Parathyroid adenoma (tissue), 2 donors: ENCODE data around the gene S100A4.

Source experiments
- H2AFZ ChIP-seq: fragments of 300-600 bp; sonication (generic); one replicate; pipeline ENCODE4 v1.7.0; 2017; ENCODE audit warnings: antibody characterized with exemption, mild to moderate bottlenecking
- H3K27ac ChIP-seq: fragments of 300-600 bp; sonication (generic); one replicate; pipeline ENCODE4 v1.7.0; 2017
- H3K27me3 ChIP-seq: fragments of 300-600 bp; sonication (generic); one replicate; pipeline ENCODE4 v1.7.0; 2017; ENCODE audit warnings: low read length; ENCODE audit not compliant: control insufficient read depth, insufficient read depth
- H3K36me3 ChIP-seq: fragments of 300-600 bp; sonication (generic); one replicate; pipeline ENCODE4 v1.7.0; 2017; ENCODE audit warnings: low read length; ENCODE audit not compliant: control insufficient read depth, insufficient read depth
- H3K4me1 ChIP-seq: fragments of 300-600 bp; sonication (generic); one replicate; pipeline ENCODE4 v1.7.0; 2017; ENCODE audit warnings: control low read depth
- H3K4me2 ChIP-seq: fragments of 300-600 bp; sonication (generic); one replicate; pipeline ENCODE4 v1.7.0; 2017; ENCODE audit warnings: low read length
- H3K4me3 ChIP-seq: fragments of 300-600 bp; sonication (generic); one replicate; pipeline ENCODE4 v1.7.0; 2017; ENCODE audit warnings: low read depth, low read length
- H3K79me2 ChIP-seq: fragments of 300-600 bp; sonication (generic); one replicate; pipeline ENCODE4 v1.7.0; 2017; ENCODE audit warnings: control low read depth
- H3K9ac ChIP-seq: fragments of 300-600 bp; sonication (generic); one replicate; pipeline ENCODE4 v1.7.0; 2017; ENCODE audit warnings: mild to moderate bottlenecking
- H3K9me3 ChIP-seq: fragments of 300-600 bp; sonication (generic); one replicate; pipeline ENCODE4 v1.7.0; 2017; ENCODE audit warnings: low read length; ENCODE audit not compliant: control insufficient read depth
- CTCF ChIP-seq: fragments of 300-600 bp; sonication (generic); IDR thresholded peaks from one replicate; pipeline ENCODE4 v1.7.0; 2017; ENCODE audit warnings: antibody characterized with exemption, mild to moderate bottlenecking
- donor health status: primary hyperparathyroidism.

Gene S100A4

GRCh38 chr1:153567621-153568366 lies 22.2 kb upstream of the S100A4 start:
- H3K4me2 ChIP-seq, result no peak overlapping the region
- H3K36me3 ChIP-seq, result no peaks in the 10 kb centered on the region
- no peaks in the 10 kb centered on the region for H3K27me3 ChIP-seq
- peak overlapping the region; percentile 83 for H2AFZ ChIP-seq
- H3K9me3 ChIP-seq, result no peaks in the 10 kb centered on the region
- no peak for TF ChIP-seq CTCF
- no peak overlapping the region for H3K27ac ChIP-seq
- no peaks in the 10 kb centered on the region for H3K79me2 ChIP-seq
- H3K4me3 ChIP-seq, result no peak overlapping the region
- no peak overlapping the region for H3K9ac ChIP-seq
- no peaks in the 10 kb centered on the region for H3K4me1 ChIP-seq

GRCh38 chr1:153566414-153567371 lies 21.1 kb upstream of the S100A4 start:
- H3K79me2 ChIP-seq, result no peaks in the 10 kb centered on the region
- no peak overlapping the region for H2AFZ ChIP-seq
- H3K27ac ChIP-seq, result no peak overlapping the region
- H3K27me3 ChIP-seq, result no peaks in the 10 kb centered on the region
- H3K36me3 ChIP-seq, result no peaks in the 10 kb centered on the region
- no peak overlapping the region for H3K4me3 ChIP-seq
- H3K9ac ChIP-seq, result no peak overlapping the region
- no peak for TF ChIP-seq CTCF
- H3K9me3 ChIP-seq, result no peaks in the 10 kb centered on the region
- H3K4me2 ChIP-seq, result no peak overlapping the region
- no peaks in the 10 kb centered on the region for H3K4me1 ChIP-seq

- no peak for TF ChIP-seq CTCF
- H3K4me2 ChIP-seq, result no peak within 1 kb of the TSS
- no peak within 1 kb of the TSS for H3K9ac ChIP-seq
- no peaks in the 10 kb centered on the region for H3K27me3 ChIP-seq
- H3K36me3 ChIP-seq, result no peaks in the 10 kb centered on the region
- no peaks in the 10 kb centered on the region for H3K4me1 ChIP-seq
- H3K27ac ChIP-seq, result no peak within 1 kb of the TSS
- no peaks in the 10 kb centered on the region for H3K9me3 ChIP-seq
- H3K4me3 ChIP-seq, result no peak within 1 kb of the TSS
- no peak within 1 kb of the TSS for H2AFZ ChIP-seq
- H3K79me2 ChIP-seq, result no peaks in the 10 kb centered on the region
These were observed 20.1 kb upstream of the S100A4 start, which contains the start of gene S100A2 for GRCh38 chr1:153565529-153566374. Gene S100A2, minus strand, starts transcription at chr1:153565844. Its CDS starts 1,967 bp downstream, at chr1:153563877.

- TF ChIP-seq CTCF, result no peak
- Histone ChIP-seq H3K36me3 (no peaks in the 10 kb centered on the region), H2AFZ (no peak overlapping the region), H3K79me2 (no peaks in the 10 kb centered on the region), H3K27me3 (no peaks in the 10 kb centered on the region), H3K4me2 (no peak overlapping the region), H3K27ac (no peak overlapping the region), H3K9me3 (no peaks in the 10 kb centered on the region), H3K4me3 (no peak overlapping the region), H3K9ac (no peak overlapping the region), H3K4me1 (no peaks in the 10 kb centered on the region)
These were observed 18.4 kb upstream of the S100A4 start for GRCh38 chr1:153563991-153564390.
